B cell (primary cell): ENCODE results near the gene MAML3. TPM values are rescaled to one million over a fixed set of nuclear protein-coding genes. Genes with fewer than 3 reads are reported as not detected.

Experiments used
- ATAC-seq: fragments of 200-7000 bp; cut with Tn5 transposase; one replicate; pipeline ENCODE4 v1.10.0; 2021; ENCODE audit warnings: low read depth, mild to moderate bottlenecking, moderate number of reproducible peaks, moderate library complexity
- CTCF ChIA-PET: fragments of 350-600 bp; sonication (Branson Sonifier 250); formaldehyde crosslinking; loops from one replicate; lab custom pipeline; 2021; ENCODE audit warnings: antibody characterized with exemption, inconsistent platforms; lab: Charles Lee
- POLR2A ChIA-PET: fragments of 350-600 bp; sonication (Branson Sonifier 250); formaldehyde crosslinking; loops from one replicate; lab custom pipeline; 2021; ENCODE audit warnings: antibody characterized with exemption; lab: Charles Lee
- DNase-seq: peaks from one replicate; pipeline ENCODE4 v3.0.0; 2013
- H2AFZ ChIP-seq: 2 replicates; pipeline ENCODE4 v1.6.1; 2012; ENCODE audit warnings: mild to moderate bottlenecking, low read depth, low read length; ENCODE audit not compliant: insufficient read depth, poor library complexity, severe bottlenecking
- H3K27ac ChIP-seq, 2 donors: 1 replicate in 1 of 2; 2 replicates in 1 of 2; pipeline ENCODE4 v1.5.1; 2012 to 2013; ENCODE audit warnings: low read length in 2 of 2, mild to moderate bottlenecking in 2 of 2, moderate library complexity in 1 of 2
- H3K27me3 ChIP-seq, 4 experiments: fragments of 200-600 bp in 1 of 4; sonication (generic) in 1 of 4; replicated peaks in 1 of 4; 1 replicate in 2 of 4; 2 replicates in 2 of 4; pipeline versions ENCODE4 v1.6.1 to v1.7.0; 2013 to 2016; ENCODE audit warnings: low read length in 3 of 4, mild to moderate bottlenecking in 2 of 4, mixed read lengths in 1 of 4, moderate library complexity in 1 of 4; ENCODE audit not compliant: insufficient read depth in 4 of 4, control insufficient read depth in 3 of 4; ENCODE audit errors: control extremely low read depth in 1 of 4
- H3K36me3 ChIP-seq, 2 experiments: replicated peaks in 1 of 2; 1 replicate in 1 of 2; 2 replicates in 1 of 2; pipeline versions ENCODE4 v1.6.1 to v1.7.1; 2013; ENCODE audit warnings: low read length in 1 of 2; ENCODE audit not compliant: insufficient read depth in 2 of 2, control insufficient read depth in 1 of 2; ENCODE audit errors: control extremely low read depth in 1 of 2, extremely low read depth in 1 of 2
- H3K4me1 ChIP-seq, 2 donors: fragments of 200-600 bp in 1 of 2; sonication (generic) in 1 of 2; 1 replicate in 1 of 2; 2 replicates in 1 of 2; pipeline versions ENCODE4 v1.5.1 to v1.6.1; 2013 to 2017; ENCODE audit warnings: low read length in 2 of 2; ENCODE audit not compliant: control insufficient read depth in 2 of 2, insufficient read depth in 2 of 2
- H3K4me2 ChIP-seq: replicated peaks from 2 replicates; pipeline ENCODE3; 2012; ENCODE audit warnings: mild to moderate bottlenecking, low read depth, low read length; ENCODE audit not compliant: poor library complexity, severe bottlenecking
- H3K4me3 ChIP-seq, 5 experiments: fragments of 200-600 bp in 1 of 5; sonication (generic) in 1 of 5; 1 replicate in 3 of 5; 2 replicates in 2 of 5; pipeline versions ENCODE4 v1.5.1 to v1.7.0; 2011 to 2016; ENCODE audit warnings: low read length in 4 of 5, mild to moderate bottlenecking in 4 of 5, low read depth in 2 of 5, control low read depth in 1 of 5, moderate library complexity in 1 of 5; ENCODE audit not compliant: insufficient read depth in 1 of 5; ENCODE audit errors: control extremely low read depth in 1 of 5, extremely low read depth in 1 of 5
- H3K79me2 ChIP-seq: fragments of 200-600 bp; sonication (generic); one replicate; pipeline ENCODE4 v1.6.0; 2016; ENCODE audit warnings: low read length; ENCODE audit not compliant: control insufficient read depth, insufficient read depth
- H3K9ac ChIP-seq: fragments of 200-600 bp; sonication (generic); 2 replicates; pipeline ENCODE4 v1.6.1; 2017; ENCODE audit warnings: mild to moderate bottlenecking, low read length, moderate library complexity
- H3K9me3 ChIP-seq, 3 donors: one replicate each; pipeline versions ENCODE4 v1.6.1 to v1.7.1; 2013; ENCODE audit warnings: low read length in 2 of 3; ENCODE audit not compliant: control insufficient read depth in 2 of 3, insufficient read depth in 1 of 3; ENCODE audit errors: control extremely low read depth in 1 of 3
- H4K20me1 ChIP-seq: 2 replicates; pipeline ENCODE4 v1.6.0; 2012; ENCODE audit warnings: mild to moderate bottlenecking, low read length; ENCODE audit not compliant: insufficient read depth, control insufficient read depth, poor library complexity, severe bottlenecking
- H3K27ac Mint-ChIP-seq: one replicate; pipeline ENCODE4 v1.8.0; 2021; ENCODE audit warnings: mixed read lengths
- H3K27me3 Mint-ChIP-seq: one replicate; pipeline ENCODE4 v1.8.0; 2021; ENCODE audit warnings: mixed read lengths
- H3K4me1 Mint-ChIP-seq: one replicate; pipeline ENCODE4 v1.8.0; 2021; ENCODE audit warnings: mixed read lengths
- H3K4me3 Mint-ChIP-seq: one replicate; pipeline ENCODE4 v1.8.0; 2021; ENCODE audit warnings: mixed read lengths
- H3K9me3 Mint-ChIP-seq: one replicate; pipeline ENCODE4 v1.8.0; 2022; ENCODE audit warnings: mixed read lengths; ENCODE audit not compliant: insufficient read depth
- CTCF ChIP-seq: fragments of 200-600 bp; IDR thresholded peaks from one replicate; pipeline ENCODE4 v1.8.0; 2022; ENCODE audit warnings: antibody characterized with exemption, mild to moderate bottlenecking
- EZH2 ChIP-seq: IDR thresholded peaks from 2 replicates; pipeline ENCODE4 v1.6.1; 2012; ENCODE audit warnings: borderline replicate concordance, low read depth, mild to moderate bottlenecking, moderate library complexity, low read length; ENCODE audit not compliant: insufficient read depth, poor library complexity, severe bottlenecking
- WGBS: methylation state at CpG from one replicate; pipeline ENCODE4 v1.1.5; 2013; ENCODE audit warnings: missing lambda C conversion rate; ENCODE audit not compliant: insufficient coverage; 5-methylcytosine and 5-hydroxymethylcytosine counted together
- intact Hi-C: fragments of 100-400 bp; cut with micrococcal nuclease; formaldehyde crosslinking; loops from one replicate; pipeline ENCODE4 v1.10.0; 2022
- polyA plus RNA-seq: library from polyadenylated mRNA; depleted of rRNA; stranded (reverse); fragments of >200 nt; gene quantifications from 2 replicates; pipeline ENCODE4 v1.2.3, GENCODE V29; 2012
- total RNA-seq, 2 donors: library from RNA; stranded (reverse); fragments of 120-200 nt in 1 of 2; gene quantifications; 1 replicate in 1 of 2; 2 replicates in 1 of 2; pipeline versions ENCODE4 v1.2.3 to v1.2.4, GENCODE V29; 2013 to 2022

MAML3 gene
- total and polyA plus RNA-seq, 2 donors (not counting 1 experiment from before 2014, with no cell fraction given): 0.94 to 5.3 TPM

DNA sequence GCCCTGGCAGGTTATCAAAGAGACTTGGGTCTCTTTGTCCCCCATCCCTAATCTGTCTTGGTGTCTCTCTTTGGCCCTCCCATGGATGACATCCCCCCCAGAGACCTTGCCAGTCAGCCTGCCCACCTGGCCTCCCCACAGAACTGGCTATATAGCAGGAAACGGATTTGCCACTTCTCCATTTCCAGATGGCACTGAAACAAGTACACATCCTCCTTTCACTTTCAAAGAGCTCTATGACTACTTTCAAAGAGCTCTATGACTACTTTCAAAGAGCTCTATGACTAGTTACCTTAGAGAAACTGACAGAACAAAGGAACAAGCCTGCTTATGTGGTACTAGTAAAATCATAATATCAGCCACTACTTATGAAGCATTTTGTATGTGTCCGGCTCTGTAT lies 175.3 kb downstream of the MAML3 start:
- Mint-ChIP-seq H3K4me3 (peak overlapping the region; percentile 74), H3K27me3 (no peaks in the 10 kb centered on the region), H3K27ac (peak overlapping the region; percentile 74), H3K4me1 (peaks cover 47% of the 10 kb centered on the region), H3K9me3 (no peaks in the 10 kb centered on the region)
- intact Hi-C loops: no loop called here
- DNase-seq: peak; percentile 79
- Histone ChIP-seq H3K4me2 (peak overlapping the region; percentile 46), H3K4me1 (peaks cover 45 to 46% of the 10 kb centered on the region in 2 donors), H4K20me1 (no peaks in the 10 kb centered on the region), H3K4me3 (no peak overlapping the region), H3K27me3 (no peaks in the 10 kb centered on the region), H3K79me2 (no peaks in the 10 kb centered on the region), H3K27ac (peak overlapping the region in 1 of 2 donors; percentile 31), H2AFZ (peak overlapping the region; percentile 12), H3K9ac (peak overlapping the region; percentile 9), H3K36me3 (no peaks in the 10 kb centered on the region), H3K9me3 (peaks cover 0 to 6% (median 0%) of the 10 kb centered on the region in 3 donors)
- TF ChIP-seq EZH2: no peak
- no peak for TF ChIP-seq CTCF
- ChIA-PET POLR2A (interaction anchor here (0.9 to 1.5 kb wide), 2 partner anchors 32 to 322 kb away, joined by 3 to 4 read pairs; no protein-coding TSS in a partner anchor), CTCF (interaction anchor here (0.6 to 1.3 kb wide), 4 partner anchors 14 to 274 kb away, joined by 3 to 5 read pairs (median 4); no protein-coding TSS in a partner anchor)
- 9% methylated on average over 1 of the region's 2 CpGs for WGBS
- peak; percentile 89 for ATAC-seq

GRCh38 chr4:139977838-139978609 lies 176.0 kb downstream of the MAML3 start:
- Histone ChIP-seq H4K20me1 (no peaks in the 10 kb centered on the region), H2AFZ (no peak overlapping the region), H3K36me3 (no peaks in the 10 kb centered on the region), H3K27ac (no peak overlapping the region), H3K4me3 (peak overlapping the region in 1 of 5 experiments; percentile 3), H3K4me1 (peaks cover 45 to 46% of the 10 kb centered on the region in 2 donors), H3K4me2 (peak overlapping the region; percentile 46), H3K9me3 (peaks cover 0 to 6% (median 0%) of the 10 kb centered on the region in 3 donors), H3K79me2 (no peaks in the 10 kb centered on the region), H3K9ac (no peak overlapping the region), H3K27me3 (no peaks in the 10 kb centered on the region)
- H3K4me1 Mint-ChIP-seq: peaks cover 47% of the 10 kb centered on the region
- intact Hi-C loops: no loop called here
- TF ChIP-seq CTCF (no peak), EZH2 (no peak)
- H3K9me3 Mint-ChIP-seq: no peaks in the 10 kb centered on the region
- DNase-seq (no peak), ATAC-seq (no peak)
- ChIA-PET CTCF (interaction anchor here (0.7 to 1.3 kb wide), 5 partner anchors 12 to 1202 kb away, joined by 3 to 5 read pairs (median 3); no protein-coding TSS in a partner anchor), POLR2A (interaction anchor here (0.9 to 1.5 kb wide), 2 partner anchors 31 to 321 kb away, joined by 3 to 4 read pairs; no protein-coding TSS in a partner anchor)
- H3K27ac Mint-ChIP-seq: peak overlapping the region; percentile 50
- H3K27me3 Mint-ChIP-seq: no peaks in the 10 kb centered on the region
- H3K4me3 Mint-ChIP-seq: peak overlapping the region; percentile 36
- 80% methylated on average over 3 of the region's 3 CpGs for WGBS
